Panc1 (cell line): ENCODE measurements around the gene RAI1.

Experiments
- POLR2AphosphoS5 ChIP-seq: IDR thresholded peaks from 2 replicates; pipeline ENCODE4 v1.6.1; 2012; ENCODE audit warnings: mild to moderate bottlenecking, low read depth, low read length, moderate library complexity
- SIN3A ChIP-seq: IDR thresholded peaks from 2 replicates; pipeline ENCODE4 v1.6.1; 2012; ENCODE audit warnings: low read depth, mild to moderate bottlenecking, low read length, moderate library complexity, borderline replicate concordance; ENCODE audit not compliant: insufficient read depth
- TCF7L2 ChIP-seq: IDR thresholded peaks from 2 replicates; pipeline ENCODE4 v1.6.1; 2011; ENCODE audit warnings: mild to moderate bottlenecking, low read depth, low read length, inconsistent platforms
- TF ChIP-seq, protein P1 (sequence below): fragments of 450-650 bp; IDR thresholded peaks from 2 replicates; pipeline ENCODE4 v1.5.1; 2017; ENCODE audit warnings: mild to moderate bottlenecking
- TF ChIP-seq, protein P2 (sequence below), 2 experiments: IDR thresholded peaks; 2 replicates each; pipeline ENCODE4 v1.6.1; 2011 to 2012; ENCODE audit warnings: low read depth in 2 of 2, control low read depth in 1 of 2, low read length in 1 of 2, mild to moderate bottlenecking in 1 of 2, moderate library complexity in 1 of 2; ENCODE audit not compliant: insufficient read depth in 1 of 2

DNA sequence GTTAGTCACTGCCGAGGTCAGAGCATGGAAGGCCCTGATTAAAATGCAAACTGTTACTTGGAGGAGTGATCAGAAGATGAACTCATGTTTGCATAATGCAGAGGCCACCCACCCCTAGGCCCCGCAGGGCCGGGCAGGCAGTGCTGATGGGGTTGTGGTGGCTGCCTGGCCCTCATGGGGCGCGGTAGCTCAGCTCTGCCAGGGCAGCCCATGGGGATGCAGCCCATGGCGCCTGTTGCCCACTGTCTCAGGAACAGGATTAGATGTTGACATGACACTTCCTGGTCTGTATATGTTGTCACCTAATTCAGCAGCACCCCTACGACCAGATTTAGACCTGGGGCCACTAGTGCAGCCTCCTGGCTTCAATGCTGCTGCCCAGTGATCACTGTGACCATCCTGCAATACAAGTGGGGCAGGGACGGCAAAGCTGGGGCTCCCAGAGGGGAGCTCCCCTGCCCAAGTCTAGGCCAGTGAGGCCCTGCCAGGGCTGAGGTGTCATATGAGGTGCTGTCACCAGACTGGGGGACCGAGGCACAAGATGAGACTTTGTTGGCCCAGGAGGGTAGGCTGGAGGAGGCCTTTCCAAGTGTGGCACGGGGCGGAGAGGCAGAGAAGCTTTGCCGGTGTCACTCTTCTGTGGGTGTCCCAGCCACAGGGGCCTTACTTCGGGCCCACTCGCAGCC lies 49.1 kb downstream of the RAI1 start:
- TF ChIP-seq, protein P1, sequence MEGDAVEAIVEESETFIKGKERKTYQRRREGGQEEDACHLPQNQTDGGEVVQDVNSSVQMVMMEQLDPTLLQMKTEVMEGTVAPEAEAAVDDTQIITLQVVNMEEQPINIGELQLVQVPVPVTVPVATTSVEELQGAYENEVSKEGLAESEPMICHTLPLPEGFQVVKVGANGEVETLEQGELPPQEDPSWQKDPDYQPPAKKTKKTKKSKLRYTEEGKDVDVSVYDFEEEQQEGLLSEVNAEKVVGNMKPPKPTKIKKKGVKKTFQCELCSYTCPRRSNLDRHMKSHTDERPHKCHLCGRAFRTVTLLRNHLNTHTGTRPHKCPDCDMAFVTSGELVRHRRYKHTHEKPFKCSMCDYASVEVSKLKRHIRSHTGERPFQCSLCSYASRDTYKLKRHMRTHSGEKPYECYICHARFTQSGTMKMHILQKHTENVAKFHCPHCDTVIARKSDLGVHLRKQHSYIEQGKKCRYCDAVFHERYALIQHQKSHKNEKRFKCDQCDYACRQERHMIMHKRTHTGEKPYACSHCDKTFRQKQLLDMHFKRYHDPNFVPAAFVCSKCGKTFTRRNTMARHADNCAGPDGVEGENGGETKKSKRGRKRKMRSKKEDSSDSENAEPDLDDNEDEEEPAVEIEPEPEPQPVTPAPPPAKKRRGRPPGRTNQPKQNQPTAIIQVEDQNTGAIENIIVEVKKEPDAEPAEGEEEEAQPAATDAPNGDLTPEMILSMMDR = no peak
- no peak for TF ChIP-seq POLR2AphosphoS5
- TF ChIP-seq SIN3A = no peak
- TF ChIP-seq, protein P2, sequence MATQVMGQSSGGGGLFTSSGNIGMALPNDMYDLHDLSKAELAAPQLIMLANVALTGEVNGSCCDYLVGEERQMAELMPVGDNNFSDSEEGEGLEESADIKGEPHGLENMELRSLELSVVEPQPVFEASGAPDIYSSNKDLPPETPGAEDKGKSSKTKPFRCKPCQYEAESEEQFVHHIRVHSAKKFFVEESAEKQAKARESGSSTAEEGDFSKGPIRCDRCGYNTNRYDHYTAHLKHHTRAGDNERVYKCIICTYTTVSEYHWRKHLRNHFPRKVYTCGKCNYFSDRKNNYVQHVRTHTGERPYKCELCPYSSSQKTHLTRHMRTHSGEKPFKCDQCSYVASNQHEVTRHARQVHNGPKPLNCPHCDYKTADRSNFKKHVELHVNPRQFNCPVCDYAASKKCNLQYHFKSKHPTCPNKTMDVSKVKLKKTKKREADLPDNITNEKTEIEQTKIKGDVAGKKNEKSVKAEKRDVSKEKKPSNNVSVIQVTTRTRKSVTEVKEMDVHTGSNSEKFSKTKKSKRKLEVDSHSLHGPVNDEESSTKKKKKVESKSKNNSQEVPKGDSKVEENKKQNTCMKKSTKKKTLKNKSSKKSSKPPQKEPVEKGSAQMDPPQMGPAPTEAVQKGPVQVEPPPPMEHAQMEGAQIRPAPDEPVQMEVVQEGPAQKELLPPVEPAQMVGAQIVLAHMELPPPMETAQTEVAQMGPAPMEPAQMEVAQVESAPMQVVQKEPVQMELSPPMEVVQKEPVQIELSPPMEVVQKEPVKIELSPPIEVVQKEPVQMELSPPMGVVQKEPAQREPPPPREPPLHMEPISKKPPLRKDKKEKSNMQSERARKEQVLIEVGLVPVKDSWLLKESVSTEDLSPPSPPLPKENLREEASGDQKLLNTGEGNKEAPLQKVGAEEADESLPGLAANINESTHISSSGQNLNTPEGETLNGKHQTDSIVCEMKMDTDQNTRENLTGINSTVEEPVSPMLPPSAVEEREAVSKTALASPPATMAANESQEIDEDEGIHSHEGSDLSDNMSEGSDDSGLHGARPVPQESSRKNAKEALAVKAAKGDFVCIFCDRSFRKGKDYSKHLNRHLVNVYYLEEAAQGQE (IDR thresholded peaks at IDR 0.05; ENCODE audit: insufficient read depth in 1 of 2, low read depth in 2 of 2, low read length in 1 of 2) = no peak
- no peak for TF ChIP-seq TCF7L2
